ENCODE results near the gene SDC1.

DNA sequence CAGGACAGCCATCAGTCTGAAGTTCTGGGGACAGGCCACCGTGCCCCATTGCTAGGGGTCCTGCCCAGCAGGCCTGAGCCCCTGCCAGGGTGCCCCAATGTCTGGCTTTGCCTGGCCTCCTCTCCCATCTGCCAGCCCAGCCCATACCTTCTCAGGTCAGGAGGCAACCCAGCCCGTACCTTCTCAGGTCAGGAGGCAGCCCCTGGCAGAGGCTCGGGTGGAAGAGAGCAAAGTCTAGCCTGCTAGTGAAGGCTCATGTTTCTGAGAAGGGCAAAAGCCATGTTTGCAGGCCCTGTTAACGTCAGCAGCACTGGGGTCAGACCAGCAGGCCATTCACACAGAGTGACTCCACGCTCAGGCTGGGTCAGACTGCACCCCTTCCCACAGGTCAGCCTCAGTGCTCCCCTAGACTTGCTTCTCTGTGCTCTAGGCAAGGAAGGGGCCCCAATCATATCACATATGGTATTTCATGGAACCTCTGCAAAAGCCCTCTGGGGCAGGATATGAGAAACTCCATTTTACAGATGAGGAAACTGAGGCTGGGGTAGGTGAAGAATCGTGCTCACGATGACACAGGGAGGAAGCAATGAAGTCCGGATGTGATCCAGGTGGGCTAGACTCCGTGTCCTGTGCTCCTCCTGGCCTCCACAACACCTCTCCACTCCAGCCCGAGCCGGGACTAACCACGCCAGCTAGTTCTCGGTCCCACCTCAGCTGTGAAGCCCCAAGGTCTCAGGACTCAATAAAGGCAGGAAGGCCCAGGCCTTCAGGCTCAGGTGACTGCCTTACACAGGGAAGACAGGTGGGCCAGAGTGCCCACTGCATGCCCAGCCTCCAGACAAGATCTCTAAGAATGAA lies 9.5 kb downstream of the SDC1 start:
- TF ChIP-seq, protein P1, sequence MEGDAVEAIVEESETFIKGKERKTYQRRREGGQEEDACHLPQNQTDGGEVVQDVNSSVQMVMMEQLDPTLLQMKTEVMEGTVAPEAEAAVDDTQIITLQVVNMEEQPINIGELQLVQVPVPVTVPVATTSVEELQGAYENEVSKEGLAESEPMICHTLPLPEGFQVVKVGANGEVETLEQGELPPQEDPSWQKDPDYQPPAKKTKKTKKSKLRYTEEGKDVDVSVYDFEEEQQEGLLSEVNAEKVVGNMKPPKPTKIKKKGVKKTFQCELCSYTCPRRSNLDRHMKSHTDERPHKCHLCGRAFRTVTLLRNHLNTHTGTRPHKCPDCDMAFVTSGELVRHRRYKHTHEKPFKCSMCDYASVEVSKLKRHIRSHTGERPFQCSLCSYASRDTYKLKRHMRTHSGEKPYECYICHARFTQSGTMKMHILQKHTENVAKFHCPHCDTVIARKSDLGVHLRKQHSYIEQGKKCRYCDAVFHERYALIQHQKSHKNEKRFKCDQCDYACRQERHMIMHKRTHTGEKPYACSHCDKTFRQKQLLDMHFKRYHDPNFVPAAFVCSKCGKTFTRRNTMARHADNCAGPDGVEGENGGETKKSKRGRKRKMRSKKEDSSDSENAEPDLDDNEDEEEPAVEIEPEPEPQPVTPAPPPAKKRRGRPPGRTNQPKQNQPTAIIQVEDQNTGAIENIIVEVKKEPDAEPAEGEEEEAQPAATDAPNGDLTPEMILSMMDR (conservative IDR thresholded peaks at IDR 0.05 in 1 of 2, IDR thresholded peaks at IDR 0.05 in 1 of 2; ENCODE audit: extremely low read depth in 1 of 2, insufficient read depth in 1 of 2, low read depth in 1 of 2, low read length in 2 of 2): no peak
- TF ChIP-seq EZH2 (IDR thresholded peaks at IDR 0.05; ENCODE audit: borderline replicate concordance, low read length): no peak

Data from mammary epithelial cell (primary cell).